B cell (primary cell): ENCODE data around the gene NPPC. TPM values are rescaled to one million over a fixed set of nuclear protein-coding genes. Genes with fewer than 3 reads are reported as not detected.

ENCODE experiments used
- ATAC-seq: fragments of 200-7000 bp; cut with Tn5 transposase; one replicate; pipeline ENCODE4 v1.10.0; 2021; ENCODE audit warnings: low read depth, mild to moderate bottlenecking, moderate number of reproducible peaks, moderate library complexity
- CTCF ChIA-PET: fragments of 350-600 bp; sonication (Branson Sonifier 250); formaldehyde crosslinking; loops from one replicate; lab custom pipeline; 2021; ENCODE audit warnings: antibody characterized with exemption, inconsistent platforms; lab: Charles Lee
- POLR2A ChIA-PET: fragments of 350-600 bp; sonication (Branson Sonifier 250); formaldehyde crosslinking; loops from one replicate; lab custom pipeline; 2021; ENCODE audit warnings: antibody characterized with exemption; lab: Charles Lee
- DNase-seq: peaks from one replicate; pipeline ENCODE4 v3.0.0; 2013
- H2AFZ ChIP-seq: 2 replicates; pipeline ENCODE4 v1.6.1; 2012; ENCODE audit warnings: mild to moderate bottlenecking, low read depth, low read length; ENCODE audit not compliant: insufficient read depth, poor library complexity, severe bottlenecking
- H3K27ac ChIP-seq, 2 donors: 1 replicate in 1 of 2; 2 replicates in 1 of 2; pipeline ENCODE4 v1.5.1; 2012 to 2013; ENCODE audit warnings: low read length in 2 of 2, mild to moderate bottlenecking in 2 of 2, moderate library complexity in 1 of 2
- H3K27me3 ChIP-seq, 4 experiments: fragments of 200-600 bp in 1 of 4; sonication (generic) in 1 of 4; replicated peaks in 1 of 4; 1 replicate in 2 of 4; 2 replicates in 2 of 4; pipeline versions ENCODE4 v1.6.1 to v1.7.0; 2013 to 2016; ENCODE audit warnings: low read length in 3 of 4, mild to moderate bottlenecking in 2 of 4, mixed read lengths in 1 of 4, moderate library complexity in 1 of 4; ENCODE audit not compliant: insufficient read depth in 4 of 4, control insufficient read depth in 3 of 4; ENCODE audit errors: control extremely low read depth in 1 of 4
- H3K36me3 ChIP-seq, 2 experiments: replicated peaks in 1 of 2; 1 replicate in 1 of 2; 2 replicates in 1 of 2; pipeline versions ENCODE4 v1.6.1 to v1.7.1; 2013; ENCODE audit warnings: low read length in 1 of 2; ENCODE audit not compliant: insufficient read depth in 2 of 2, control insufficient read depth in 1 of 2; ENCODE audit errors: control extremely low read depth in 1 of 2, extremely low read depth in 1 of 2
- H3K4me1 ChIP-seq, 2 donors: fragments of 200-600 bp in 1 of 2; sonication (generic) in 1 of 2; 1 replicate in 1 of 2; 2 replicates in 1 of 2; pipeline versions ENCODE4 v1.5.1 to v1.6.1; 2013 to 2017; ENCODE audit warnings: low read length in 2 of 2; ENCODE audit not compliant: control insufficient read depth in 2 of 2, insufficient read depth in 2 of 2
- H3K4me2 ChIP-seq: replicated peaks from 2 replicates; pipeline ENCODE3; 2012; ENCODE audit warnings: mild to moderate bottlenecking, low read depth, low read length; ENCODE audit not compliant: poor library complexity, severe bottlenecking
- H3K4me3 ChIP-seq, 5 experiments: fragments of 200-600 bp in 1 of 5; sonication (generic) in 1 of 5; 1 replicate in 3 of 5; 2 replicates in 2 of 5; pipeline versions ENCODE4 v1.5.1 to v1.7.0; 2011 to 2016; ENCODE audit warnings: low read length in 4 of 5, mild to moderate bottlenecking in 4 of 5, low read depth in 2 of 5, control low read depth in 1 of 5, moderate library complexity in 1 of 5; ENCODE audit not compliant: insufficient read depth in 1 of 5; ENCODE audit errors: control extremely low read depth in 1 of 5, extremely low read depth in 1 of 5
- H3K79me2 ChIP-seq: fragments of 200-600 bp; sonication (generic); one replicate; pipeline ENCODE4 v1.6.0; 2016; ENCODE audit warnings: low read length; ENCODE audit not compliant: control insufficient read depth, insufficient read depth
- H3K9ac ChIP-seq: fragments of 200-600 bp; sonication (generic); 2 replicates; pipeline ENCODE4 v1.6.1; 2017; ENCODE audit warnings: mild to moderate bottlenecking, low read length, moderate library complexity
- H3K9me3 ChIP-seq, 3 donors: one replicate each; pipeline versions ENCODE4 v1.6.1 to v1.7.1; 2013; ENCODE audit warnings: low read length in 2 of 3; ENCODE audit not compliant: control insufficient read depth in 2 of 3, insufficient read depth in 1 of 3; ENCODE audit errors: control extremely low read depth in 1 of 3
- H4K20me1 ChIP-seq: 2 replicates; pipeline ENCODE4 v1.6.0; 2012; ENCODE audit warnings: mild to moderate bottlenecking, low read length; ENCODE audit not compliant: insufficient read depth, control insufficient read depth, poor library complexity, severe bottlenecking
- H3K27ac Mint-ChIP-seq: one replicate; pipeline ENCODE4 v1.8.0; 2021; ENCODE audit warnings: mixed read lengths
- H3K27me3 Mint-ChIP-seq: one replicate; pipeline ENCODE4 v1.8.0; 2021; ENCODE audit warnings: mixed read lengths
- H3K4me1 Mint-ChIP-seq: one replicate; pipeline ENCODE4 v1.8.0; 2021; ENCODE audit warnings: mixed read lengths
- H3K4me3 Mint-ChIP-seq: one replicate; pipeline ENCODE4 v1.8.0; 2021; ENCODE audit warnings: mixed read lengths
- H3K9me3 Mint-ChIP-seq: one replicate; pipeline ENCODE4 v1.8.0; 2022; ENCODE audit warnings: mixed read lengths; ENCODE audit not compliant: insufficient read depth
- EZH2 ChIP-seq: IDR thresholded peaks from 2 replicates; pipeline ENCODE4 v1.6.1; 2012; ENCODE audit warnings: borderline replicate concordance, low read depth, mild to moderate bottlenecking, moderate library complexity, low read length; ENCODE audit not compliant: insufficient read depth, poor library complexity, severe bottlenecking
- WGBS: methylation state at CpG from one replicate; pipeline ENCODE4 v1.1.5; 2013; ENCODE audit warnings: missing lambda C conversion rate; ENCODE audit not compliant: insufficient coverage; 5-methylcytosine and 5-hydroxymethylcytosine counted together
- intact Hi-C: fragments of 100-400 bp; cut with micrococcal nuclease; formaldehyde crosslinking; loops from one replicate; pipeline ENCODE4 v1.10.0; 2022
- polyA plus RNA-seq: library from polyadenylated mRNA; depleted of rRNA; stranded (reverse); fragments of >200 nt; gene quantifications from 2 replicates; pipeline ENCODE4 v1.2.3, GENCODE V29; 2012
- total RNA-seq, 2 donors: library from RNA; stranded (reverse); fragments of 120-200 nt in 1 of 2; gene quantifications; 1 replicate in 1 of 2; 2 replicates in 1 of 2; pipeline versions ENCODE4 v1.2.3 to v1.2.4, GENCODE V29; 2013 to 2022
- TF ChIP-seq, protein P1 (sequence below): fragments of 200-600 bp; IDR thresholded peaks from one replicate; pipeline ENCODE4 v1.8.0; 2022; ENCODE audit warnings: antibody characterized with exemption, mild to moderate bottlenecking

The NPPC gene
- total and polyA plus RNA-seq, 2 donors (not counting 1 experiment from before 2014, with no cell fraction given): 0.33 to 0.71 TPM

DNA sequence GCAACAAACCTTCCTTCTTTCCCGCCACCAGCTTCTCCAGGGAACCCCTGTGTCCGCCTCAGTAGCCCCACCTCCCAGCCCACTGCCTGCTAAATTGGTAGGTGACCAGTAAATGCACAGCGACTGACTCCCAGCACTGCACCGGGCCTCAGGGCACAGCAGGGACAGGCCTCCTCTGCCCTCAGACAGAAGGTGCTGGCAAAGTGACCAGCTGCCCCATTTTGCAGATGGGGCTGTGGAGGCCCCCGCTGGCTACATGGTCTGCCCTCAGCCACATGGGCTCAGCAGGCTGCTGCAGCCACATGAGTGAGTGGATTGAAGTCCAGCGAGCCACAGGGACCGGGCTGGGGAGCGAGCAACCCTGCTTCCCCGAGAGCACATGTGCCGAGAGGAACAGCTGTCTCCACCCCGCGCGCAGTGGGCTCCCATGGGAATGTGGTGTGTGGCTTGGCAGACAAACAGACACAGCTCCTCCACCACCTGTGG is 7.8 kb upstream of the NPPC start:
- 31% methylated on average over 11 of the region's 13 CpGs for WGBS
- CTCF ChIA-PET: interaction anchor here (0.6 to 1.7 kb wide), 3 partner anchors 9 to 33 kb away, joined by 3 to 7 read pairs (median 5); no protein-coding TSS in a partner anchor

More for the DNA sequence above, 7.8 kb upstream of the NPPC start:
- Histone ChIP-seq H3K9me3 (no peaks in the 10 kb centered on the region), H3K27me3 (peaks cover 0 to 15% (median 2%) of the 10 kb centered on the region in 4 experiments), H3K4me2 (no peak overlapping the region), H2AFZ (no peak overlapping the region), H3K4me3 (no peak overlapping the region), H4K20me1 (no peaks in the 10 kb centered on the region), H3K4me1 (peaks cover 0 to 13% of the 10 kb centered on the region in 2 donors), H3K9ac (no peak overlapping the region), H3K27ac (no peak overlapping the region), H3K79me2 (no peaks in the 10 kb centered on the region), H3K36me3 (no peaks in the 10 kb centered on the region)
- H3K9me3 Mint-ChIP-seq: no peaks in the 10 kb centered on the region
- peaks cover 31% of the 10 kb centered on the region for H3K27me3 Mint-ChIP-seq
- intact Hi-C loops: no loop called here
- peak; percentile 51 for ATAC-seq
- H3K4me1 Mint-ChIP-seq: peaks cover 11% of the 10 kb centered on the region
- no peak for TF ChIP-seq EZH2
- TF ChIP-seq, protein P1, sequence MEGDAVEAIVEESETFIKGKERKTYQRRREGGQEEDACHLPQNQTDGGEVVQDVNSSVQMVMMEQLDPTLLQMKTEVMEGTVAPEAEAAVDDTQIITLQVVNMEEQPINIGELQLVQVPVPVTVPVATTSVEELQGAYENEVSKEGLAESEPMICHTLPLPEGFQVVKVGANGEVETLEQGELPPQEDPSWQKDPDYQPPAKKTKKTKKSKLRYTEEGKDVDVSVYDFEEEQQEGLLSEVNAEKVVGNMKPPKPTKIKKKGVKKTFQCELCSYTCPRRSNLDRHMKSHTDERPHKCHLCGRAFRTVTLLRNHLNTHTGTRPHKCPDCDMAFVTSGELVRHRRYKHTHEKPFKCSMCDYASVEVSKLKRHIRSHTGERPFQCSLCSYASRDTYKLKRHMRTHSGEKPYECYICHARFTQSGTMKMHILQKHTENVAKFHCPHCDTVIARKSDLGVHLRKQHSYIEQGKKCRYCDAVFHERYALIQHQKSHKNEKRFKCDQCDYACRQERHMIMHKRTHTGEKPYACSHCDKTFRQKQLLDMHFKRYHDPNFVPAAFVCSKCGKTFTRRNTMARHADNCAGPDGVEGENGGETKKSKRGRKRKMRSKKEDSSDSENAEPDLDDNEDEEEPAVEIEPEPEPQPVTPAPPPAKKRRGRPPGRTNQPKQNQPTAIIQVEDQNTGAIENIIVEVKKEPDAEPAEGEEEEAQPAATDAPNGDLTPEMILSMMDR: no peak
- no peak for DNase-seq
- no peak overlapping the region for H3K27ac Mint-ChIP-seq
- POLR2A ChIA-PET: no interaction called here
- no peak overlapping the region for H3K4me3 Mint-ChIP-seq
